ENCODE results near the gene FDXR.

FDXR gene

GRCh38 chr17:74833501-74834377, 39.1 kb downstream of the FDXR start:
- DNase-seq (ENCODE audit: low spot score), result no peak

GRCh38 chr17:74832421-74832820, 40.4 kb downstream of the FDXR start:
- no peak for DNase-seq (ENCODE audit: low spot score)

GRCh38 chr17:74831444-74832146, 41.2 kb downstream of the FDXR start:
- no peak for DNase-seq (ENCODE audit: low spot score)

- DNase-seq (ENCODE audit: low spot score), result no peak
Observed at GRCh38 chr17:74830861-74831260, 41.9 kb downstream of the FDXR start.

- no peak for DNase-seq (ENCODE audit: low spot score)
Observed at GRCh38 chr17:74827800-74828199, 45.0 kb downstream of the FDXR start.

- no peak for DNase-seq (ENCODE audit: low spot score)
Observed at GRCh38 chr17:74825952-74826719, 46.7 kb downstream of the FDXR start.

GRCh38 chr17:74824961-74825627, 47.7 kb downstream of the FDXR start:
- no peak for DNase-seq (ENCODE audit: low spot score)

GRCh38 chr17:74822939-74823367, 49.8 kb downstream of the FDXR start:
- no peak for DNase-seq (ENCODE audit: low spot score)

GRCh38 chr17:74822335-74822938, 50.4 kb downstream of the FDXR start:
- no peak for DNase-seq (ENCODE audit: low spot score)

GRCh38 chr17:74821655-74822334, 51.0 kb downstream of the FDXR start:
- DNase-seq (ENCODE audit: low spot score), result no peak

- no peak for DNase-seq (ENCODE audit: low spot score)
Observed at GRCh38 chr17:74819801-74820436, 52.9 kb downstream of the FDXR start.

- no peak for DNase-seq (ENCODE audit: low spot score)
Observed at GRCh38 chr17:74818291-74818938, 54.4 kb downstream of the FDXR start.

- no peak for DNase-seq (ENCODE audit: low spot score)
Observed at GRCh38 chr17:74816905-74817620, 55.7 kb downstream of the FDXR start.

GRCh38 chr17:74815550-74816370, 57.0 kb downstream of the FDXR start:
- no peak for DNase-seq (ENCODE audit: low spot score)

GRCh38 chr17:74815067-74815466, 57.7 kb downstream of the FDXR start:
- DNase-seq (ENCODE audit: low spot score), result no peak

- DNase-seq (ENCODE audit: low spot score), result no peak
Observed at GRCh38 chr17:74814453-74814852, 58.3 kb downstream of the FDXR start.

Measured in hematopoietic multipotent progenitor cell treated with erythropoietin and hydrocortisone succinate and interleukin-3 and kit ligand, for 15 days (in vitro differentiated cells).